CD4-positive, alpha-beta T cell (primary cell): Measurements from ENCODE around the gene GFRA3. TPM values are rescaled to one million over a fixed set of nuclear protein-coding genes. Genes with fewer than 3 reads are reported as not detected.

Experiments used
- ATAC-seq: fragments of 200-7000 bp; cut with Tn5 transposase; one replicate; pipeline ENCODE4 v1.10.0; 2022; ENCODE audit warnings: mild to moderate bottlenecking; ENCODE audit not compliant: poor library complexity
- CTCF ChIA-PET: fragments of 350-600 bp; sonication (Branson Sonifier 250); formaldehyde crosslinking; loops from one replicate; lab custom pipeline; 2021; ENCODE audit warnings: antibody characterized with exemption, inconsistent platforms; lab: Charles Lee
- POLR2A ChIA-PET: fragments of 350-600 bp; sonication (Branson Sonifier 250); formaldehyde crosslinking; loops from one replicate; lab custom pipeline; 2021; ENCODE audit warnings: antibody characterized with exemption, inconsistent platforms; lab: Charles Lee
- DNase-seq, 14 experiments: peaks; one replicate each; pipeline ENCODE4 v3.0.0-alpha.2; 2013 to 2020; ENCODE audit warnings: mixed read lengths in 2 of 14
- H3K27ac ChIP-seq, 2 donors: one replicate each; pipeline versions ENCODE4 v1.5.1 to v1.7.0; 2013; ENCODE audit warnings: low read length in 2 of 2, low read depth in 1 of 2, mild to moderate bottlenecking in 1 of 2
- H3K27me3 ChIP-seq, 2 experiments: 1 replicate in 1 of 2; 2 replicates in 1 of 2; pipeline versions ENCODE4 v1.6.1 to v1.7.0; 2013; ENCODE audit warnings: low read length in 2 of 2, control low read depth in 1 of 2, mild to moderate bottlenecking in 1 of 2, moderate library complexity in 1 of 2; ENCODE audit not compliant: insufficient read depth in 2 of 2, control insufficient read depth in 1 of 2
- H3K36me3 ChIP-seq: one replicate; pipeline ENCODE4 v1.6.1; 2013; ENCODE audit warnings: low read length, control low read depth; ENCODE audit not compliant: insufficient read depth
- H3K4me1 ChIP-seq: one replicate; pipeline ENCODE4 v1.6.1; 2013; ENCODE audit warnings: low read length, control low read depth; ENCODE audit not compliant: insufficient read depth
- H3K4me3 ChIP-seq: one replicate; pipeline ENCODE4 v1.5.1; 2013; ENCODE audit warnings: mild to moderate bottlenecking, low read length, moderate library complexity
- H3K9me3 ChIP-seq, 2 experiments: 1 replicate in 1 of 2; 2 replicates in 1 of 2; pipeline versions ENCODE4 v1.6.1 to v1.7.0; 2013; ENCODE audit warnings: low read length in 2 of 2, mild to moderate bottlenecking in 2 of 2, control low read depth in 1 of 2, moderate library complexity in 1 of 2; ENCODE audit not compliant: control insufficient read depth in 1 of 2, insufficient read depth in 1 of 2
- H3K27ac Mint-ChIP-seq: one replicate; pipeline ENCODE4 v1.8.0; 2020; ENCODE audit warnings: mixed read lengths
- H3K27me3 Mint-ChIP-seq: one replicate; pipeline ENCODE4 v1.8.0; 2021; ENCODE audit warnings: mixed read lengths
- H3K36me3 Mint-ChIP-seq: one replicate; pipeline ENCODE4 v1.8.0; 2021; ENCODE audit warnings: low read depth, mixed read lengths
- H3K4me1 Mint-ChIP-seq: one replicate; pipeline ENCODE4 v1.8.0; 2021; ENCODE audit warnings: low read depth, mixed read lengths
- H3K4me3 Mint-ChIP-seq: one replicate; pipeline ENCODE4 v1.8.0; 2020; ENCODE audit warnings: mild to moderate bottlenecking, mixed read lengths
- H3K9me3 Mint-ChIP-seq: one replicate; pipeline ENCODE4 v1.8.0; 2020; ENCODE audit warnings: mixed read lengths
- CTCF ChIP-seq: fragments of 200-600 bp; IDR thresholded peaks from one replicate; pipeline ENCODE4 v1.8.0; 2022; ENCODE audit warnings: antibody characterized with exemption, mild to moderate bottlenecking
- intact Hi-C, 2 experiments: fragments of 100-400 bp; cut with DNase I in 1 of 2; cut with micrococcal nuclease in 1 of 2; formaldehyde crosslinking; loops; one replicate each; pipeline versions ENCODE4 v1.15.1 to v1.9.0; 2023 to 2025; cut with DNase I, micrococcal nuclease
- total RNA-seq, 174 experiments: library from RNA in 2 of 174; stranded (reverse) in 2 of 174; gene quantifications; one replicate each; pipeline ENCODE4 v1.2.3 and lab custom pipeline; 2021 to 2026

Gene GFRA3
- total RNA-seq, 2 experiments from 2014 or later = not detected

GRCh38 chr5:138243794-138244193 is 30.6 kb downstream of the GFRA3 start:
- Histone ChIP-seq H3K4me1 (peaks cover 13% of the 10 kb centered on the region), H3K36me3 (no peaks in the 10 kb centered on the region), H3K27me3 (peaks cover 35 to 39% of the 10 kb centered on the region in 2 experiments), H3K9me3 (peaks cover 0 to 8% of the 10 kb centered on the region in 2 experiments), H3K4me3 (no peak overlapping the region), H3K27ac (no peak overlapping the region)
- CTCF ChIA-PET = interaction anchor here (1.0 kb wide), 1 partner anchor 8 kb away, joined by 3 read pairs; no protein-coding TSS in a partner anchor
- DNase-seq (no peak), ATAC-seq (no peak)
- POLR2A ChIA-PET = no interaction called here
- intact Hi-C loops = no loop called here
- H3K9me3 Mint-ChIP-seq = no peaks in the 10 kb centered on the region
- peaks cover 17% of the 10 kb centered on the region for H3K4me1 Mint-ChIP-seq
- H3K36me3 Mint-ChIP-seq = no peaks in the 10 kb centered on the region
- H3K27ac Mint-ChIP-seq = no peak overlapping the region
- H3K4me3 Mint-ChIP-seq = no peak overlapping the region
- no peak for TF ChIP-seq CTCF
- H3K27me3 Mint-ChIP-seq = peaks cover 59% of the 10 kb centered on the region

GRCh38 chr5:138241688-138242571 is 32.5 kb downstream of the GFRA3 start:
- H3K36me3 Mint-ChIP-seq = no peaks in the 10 kb centered on the region
- ChIA-PET CTCF (no interaction called here), POLR2A (no interaction called here)
- peak overlapping the region; percentile 74 for H3K4me3 Mint-ChIP-seq
- ATAC-seq (peak; percentile 29), DNase-seq (peak in 3 of 14 experiments; percentile 3 to 31 (median 24))
- peaks cover 39 to 40% of the 10 kb centered on the region in 2 experiments for H3K27me3 ChIP-seq
- H3K27ac Mint-ChIP-seq = no peak overlapping the region
- peaks cover 0 to 8% of the 10 kb centered on the region in 2 experiments for H3K9me3 ChIP-seq
- no peaks in the 10 kb centered on the region for H3K9me3 Mint-ChIP-seq
- no peak for TF ChIP-seq CTCF
- H3K27me3 Mint-ChIP-seq = peaks cover 67% of the 10 kb centered on the region
- peak overlapping the region; percentile 12 for H3K4me3 ChIP-seq
- H3K4me1 Mint-ChIP-seq = peaks cover 17% of the 10 kb centered on the region
- intact Hi-C loops = no loop called here
- H3K4me1 ChIP-seq = peaks cover 13% of the 10 kb centered on the region
- no peak overlapping the region for H3K27ac ChIP-seq
- H3K36me3 ChIP-seq = no peaks in the 10 kb centered on the region

GRCh38 chr5:138240650-138241385 is 33.6 kb downstream of the GFRA3 start:
- CTCF ChIA-PET = no interaction called here
- no peak overlapping the region for H3K4me3 ChIP-seq
- POLR2A ChIA-PET = no interaction called here
- no peak for TF ChIP-seq CTCF
- DNase-seq (no peak), ATAC-seq (no peak)
- Mint-ChIP-seq H3K36me3 (no peaks in the 10 kb centered on the region), H3K4me1 (peaks cover 17% of the 10 kb centered on the region), H3K4me3 (no peak overlapping the region), H3K27me3 (peaks cover 63% of the 10 kb centered on the region), H3K27ac (no peak overlapping the region), H3K9me3 (no peaks in the 10 kb centered on the region)
- no peak overlapping the region for H3K27ac ChIP-seq
- intact Hi-C loops = no loop called here
- no peaks in the 10 kb centered on the region for H3K36me3 ChIP-seq
- peaks cover 0 to 8% of the 10 kb centered on the region in 2 experiments for H3K9me3 ChIP-seq
- peaks cover 39 to 40% of the 10 kb centered on the region in 2 experiments for H3K27me3 ChIP-seq
- peaks cover 13% of the 10 kb centered on the region for H3K4me1 ChIP-seq
